ENCODE results near the gene NSD2.

DNA sequence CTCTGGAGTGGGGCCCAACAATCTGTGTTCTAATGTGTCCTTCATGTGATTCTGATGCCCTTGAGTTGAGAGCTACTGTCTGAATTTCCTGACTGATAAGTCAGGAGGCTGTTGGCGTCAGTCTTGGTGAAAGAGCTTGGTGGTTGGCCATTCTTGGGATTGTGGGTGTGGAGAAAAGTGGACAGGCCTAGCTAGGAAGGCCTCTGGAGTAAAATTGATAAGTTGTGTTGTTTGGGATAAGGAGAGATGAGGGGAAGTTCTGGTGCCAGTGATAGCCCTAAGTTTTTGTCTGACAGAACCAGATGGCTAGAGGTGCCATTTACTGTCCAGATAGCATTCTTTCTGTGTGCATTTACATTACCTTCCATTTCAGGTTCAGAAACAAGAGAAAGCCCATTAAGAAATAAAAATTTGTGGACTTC is 11.7 kb downstream of the NSD2 start:
- TF ChIP-seq, protein P1, sequence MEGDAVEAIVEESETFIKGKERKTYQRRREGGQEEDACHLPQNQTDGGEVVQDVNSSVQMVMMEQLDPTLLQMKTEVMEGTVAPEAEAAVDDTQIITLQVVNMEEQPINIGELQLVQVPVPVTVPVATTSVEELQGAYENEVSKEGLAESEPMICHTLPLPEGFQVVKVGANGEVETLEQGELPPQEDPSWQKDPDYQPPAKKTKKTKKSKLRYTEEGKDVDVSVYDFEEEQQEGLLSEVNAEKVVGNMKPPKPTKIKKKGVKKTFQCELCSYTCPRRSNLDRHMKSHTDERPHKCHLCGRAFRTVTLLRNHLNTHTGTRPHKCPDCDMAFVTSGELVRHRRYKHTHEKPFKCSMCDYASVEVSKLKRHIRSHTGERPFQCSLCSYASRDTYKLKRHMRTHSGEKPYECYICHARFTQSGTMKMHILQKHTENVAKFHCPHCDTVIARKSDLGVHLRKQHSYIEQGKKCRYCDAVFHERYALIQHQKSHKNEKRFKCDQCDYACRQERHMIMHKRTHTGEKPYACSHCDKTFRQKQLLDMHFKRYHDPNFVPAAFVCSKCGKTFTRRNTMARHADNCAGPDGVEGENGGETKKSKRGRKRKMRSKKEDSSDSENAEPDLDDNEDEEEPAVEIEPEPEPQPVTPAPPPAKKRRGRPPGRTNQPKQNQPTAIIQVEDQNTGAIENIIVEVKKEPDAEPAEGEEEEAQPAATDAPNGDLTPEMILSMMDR (IDR thresholded peaks at IDR 0.05): no peak
- no peak for TF ChIP-seq POLR2A (IDR thresholded peaks at IDR 0.05)

All from sigmoid colon (tissue), 3 donors.